SU-DHL-6 (cell line): ENCODE measurements around the gene FBXO4.

Experiments
- EZH2phosphoT487 ChIP-seq: fragments of 200-600 bp; sonication (generic), shearing (Covaris generic); conservative IDR thresholded peaks from 2 replicates; pipeline ENCODE4 v1.6.1; 2018; ENCODE audit warnings: mild to moderate bottlenecking, antibody characterized with exemption, low read length, moderate library complexity, mixed read lengths
- TF ChIP-seq, protein P1 (sequence below): fragments of 200-600 bp; sonication (generic); IDR thresholded peaks from one replicate; pipeline ENCODE4 v1.5.1; 2017; ENCODE audit warnings: antibody characterized with exemption, mild to moderate bottlenecking, low read length, moderate library complexity; ENCODE audit not compliant: insufficient read depth, poor library complexity, severe bottlenecking

DNA sequence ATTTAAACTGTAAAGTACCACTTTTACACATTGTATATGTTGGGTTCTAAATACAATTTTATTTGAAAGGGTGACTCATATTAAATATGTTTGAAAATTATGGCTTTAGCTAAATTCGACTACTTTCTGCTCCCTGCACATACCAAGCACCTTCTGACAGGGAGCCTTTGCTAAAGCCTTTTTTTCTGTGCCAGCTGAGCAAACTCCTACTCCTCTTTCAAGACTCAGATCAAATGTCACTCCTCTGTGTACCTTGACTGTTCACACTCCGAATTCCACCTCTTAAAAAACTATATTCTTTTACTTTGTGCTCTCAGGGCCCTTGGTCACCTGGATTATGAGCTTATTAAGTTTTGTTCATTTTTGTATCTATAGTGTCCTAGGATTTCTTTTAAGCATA lies 48.4 kb upstream of the FBXO4 start:
- TF ChIP-seq, protein P1, sequence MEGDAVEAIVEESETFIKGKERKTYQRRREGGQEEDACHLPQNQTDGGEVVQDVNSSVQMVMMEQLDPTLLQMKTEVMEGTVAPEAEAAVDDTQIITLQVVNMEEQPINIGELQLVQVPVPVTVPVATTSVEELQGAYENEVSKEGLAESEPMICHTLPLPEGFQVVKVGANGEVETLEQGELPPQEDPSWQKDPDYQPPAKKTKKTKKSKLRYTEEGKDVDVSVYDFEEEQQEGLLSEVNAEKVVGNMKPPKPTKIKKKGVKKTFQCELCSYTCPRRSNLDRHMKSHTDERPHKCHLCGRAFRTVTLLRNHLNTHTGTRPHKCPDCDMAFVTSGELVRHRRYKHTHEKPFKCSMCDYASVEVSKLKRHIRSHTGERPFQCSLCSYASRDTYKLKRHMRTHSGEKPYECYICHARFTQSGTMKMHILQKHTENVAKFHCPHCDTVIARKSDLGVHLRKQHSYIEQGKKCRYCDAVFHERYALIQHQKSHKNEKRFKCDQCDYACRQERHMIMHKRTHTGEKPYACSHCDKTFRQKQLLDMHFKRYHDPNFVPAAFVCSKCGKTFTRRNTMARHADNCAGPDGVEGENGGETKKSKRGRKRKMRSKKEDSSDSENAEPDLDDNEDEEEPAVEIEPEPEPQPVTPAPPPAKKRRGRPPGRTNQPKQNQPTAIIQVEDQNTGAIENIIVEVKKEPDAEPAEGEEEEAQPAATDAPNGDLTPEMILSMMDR: no peak
- no peak for TF ChIP-seq EZH2phosphoT487
